Esophagus muscularis mucosa (tissue), 4 donors: ENCODE measurements around the gene TMEM222. TPM values are rescaled to one million over a fixed set of nuclear protein-coding genes. Genes with fewer than 3 reads are reported as not detected.

Source experiments
- DNase-seq: peaks from one replicate; pipeline ENCODE4 v3.0.0-alpha.2; 2017; ENCODE audit errors: extremely low spot score
- H3K27ac ChIP-seq, 4 donors: fragments of 200-600 bp; sonication (generic); replicated peaks in 1 of 4; 1 replicate in 3 of 4; 2 replicates in 1 of 4; pipeline ENCODE4 v1.5.1; 2016 to 2019; ENCODE audit warnings: mild to moderate bottlenecking in 1 of 4
- H3K27me3 ChIP-seq, 4 donors: fragments of 200-600 bp; sonication (generic); one replicate each; pipeline versions ENCODE4 v1.5.1 to v1.6.0; 2016 to 2019
- H3K36me3 ChIP-seq, 4 donors: fragments of 200-600 bp; sonication (generic); one replicate each; pipeline ENCODE4 v1.5.1; 2016 to 2019
- H3K4me1 ChIP-seq, 4 donors: fragments of 200-600 bp; sonication (generic); one replicate each; pipeline ENCODE4 v1.5.1; 2016 to 2019
- H3K4me3 ChIP-seq, 4 donors: fragments of 200-600 bp; sonication (generic); 1 replicate in 2 of 4; 2 replicates in 2 of 4; pipeline ENCODE4 v1.5.1; 2016 to 2019; ENCODE audit warnings: mild to moderate bottlenecking in 4 of 4, moderate library complexity in 1 of 4
- H3K9me3 ChIP-seq, 4 donors: fragments of 200-600 bp; sonication (generic); 1 replicate in 3 of 4; 2 replicates in 1 of 4; pipeline ENCODE4 v1.5.1; 2016 to 2019
- EP300 ChIP-seq: sonication (generic); formaldehyde crosslinking; IDR thresholded peaks from one replicate; pipeline ENCODE4 v1.6.1; 2017; ENCODE audit warnings: antibody characterized with exemption
- POLR2A ChIP-seq: fragments of 450-650 bp; IDR thresholded peaks from one replicate; pipeline ENCODE4 v1.6.1; 2017; ENCODE audit warnings: antibody characterized with exemption, moderate library complexity, mild to moderate bottlenecking, low read depth
- POLR2AphosphoS5 ChIP-seq, 2 donors: sonication (generic); formaldehyde crosslinking; IDR thresholded peaks; one replicate each; pipeline ENCODE4 v1.6.1; 2017; ENCODE audit warnings: antibody characterized with exemption in 2 of 2
- WGBS: methylation state at CpG from one replicate; pipeline ENCODE4 v1.1.5; 2018; 5-methylcytosine and 5-hydroxymethylcytosine counted together
- intact Hi-C: fragments of 100-400 bp; cut with DNase I; formaldehyde crosslinking; loops from one replicate; pipeline ENCODE4 v1.15.1; 2023
- total RNA-seq, 4 donors: library from RNA; depleted of rRNA; stranded (reverse); fragments of >200 nt; gene quantifications; one replicate each; pipeline versions ENCODE4 v1.1.0 to v1.2.1, GENCODE V29; 2016
- TF ChIP-seq, protein P1 (sequence below), 3 experiments: fragments of 200-600 bp in 2 of 3; fragments of 450-650 bp in 1 of 3; sonication (generic) in 2 of 3; IDR thresholded peaks; one replicate each; pipeline ENCODE4 v1.5.1; 2017 to 2019; ENCODE audit warnings: antibody characterized with exemption in 3 of 3, mild to moderate bottlenecking in 2 of 3, moderate library complexity in 1 of 3

The TMEM222 gene
- total RNA-seq, 4 donors from 2014 or later, result 23.3 to 35.3 (median 31.8) TPM

DNA sequence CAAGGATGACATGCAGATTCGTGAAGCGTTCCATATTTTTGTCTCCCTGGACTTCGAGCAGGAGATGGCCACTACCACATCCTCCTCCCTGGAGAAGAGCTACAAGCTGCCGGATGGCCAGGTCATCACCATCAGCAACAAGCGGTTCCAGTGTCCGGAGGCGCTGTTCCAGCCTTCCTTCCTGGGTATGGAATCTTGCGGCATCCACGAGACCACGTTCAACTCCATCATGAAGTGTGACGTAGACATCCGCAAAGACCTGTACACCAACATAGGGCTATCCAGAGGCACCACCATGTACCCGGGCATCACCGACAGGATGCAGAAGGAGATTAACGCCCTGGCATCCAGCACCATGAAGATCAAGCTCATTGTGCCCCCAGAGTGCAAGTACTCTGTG lies 3.3 kb downstream of the TMEM222 start:
- Histone ChIP-seq H3K4me1 (peaks cover 48 to 71% (median 64%) of the 10 kb centered on the region in 4 donors), H3K4me3 (no peak overlapping the region), H3K27ac (no peak overlapping the region), H3K9me3 (no peaks in the 10 kb centered on the region), H3K36me3 (peaks cover 10 to 51% (median 30%) of the 10 kb centered on the region in 4 donors), H3K27me3 (no peaks in the 10 kb centered on the region)
- DNase-seq, result no peak
- TF ChIP-seq, protein P1, sequence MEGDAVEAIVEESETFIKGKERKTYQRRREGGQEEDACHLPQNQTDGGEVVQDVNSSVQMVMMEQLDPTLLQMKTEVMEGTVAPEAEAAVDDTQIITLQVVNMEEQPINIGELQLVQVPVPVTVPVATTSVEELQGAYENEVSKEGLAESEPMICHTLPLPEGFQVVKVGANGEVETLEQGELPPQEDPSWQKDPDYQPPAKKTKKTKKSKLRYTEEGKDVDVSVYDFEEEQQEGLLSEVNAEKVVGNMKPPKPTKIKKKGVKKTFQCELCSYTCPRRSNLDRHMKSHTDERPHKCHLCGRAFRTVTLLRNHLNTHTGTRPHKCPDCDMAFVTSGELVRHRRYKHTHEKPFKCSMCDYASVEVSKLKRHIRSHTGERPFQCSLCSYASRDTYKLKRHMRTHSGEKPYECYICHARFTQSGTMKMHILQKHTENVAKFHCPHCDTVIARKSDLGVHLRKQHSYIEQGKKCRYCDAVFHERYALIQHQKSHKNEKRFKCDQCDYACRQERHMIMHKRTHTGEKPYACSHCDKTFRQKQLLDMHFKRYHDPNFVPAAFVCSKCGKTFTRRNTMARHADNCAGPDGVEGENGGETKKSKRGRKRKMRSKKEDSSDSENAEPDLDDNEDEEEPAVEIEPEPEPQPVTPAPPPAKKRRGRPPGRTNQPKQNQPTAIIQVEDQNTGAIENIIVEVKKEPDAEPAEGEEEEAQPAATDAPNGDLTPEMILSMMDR (IDR thresholded peaks at IDR 0.05), result no peak
- no peak for TF ChIP-seq POLR2AphosphoS5 (IDR thresholded peaks at IDR 0.05)
- no peak for TF ChIP-seq POLR2A
- no peak for TF ChIP-seq EP300
- 97% methylated on average over 11 of the region's 15 CpGs for WGBS
- intact Hi-C loops, result loop anchor here (10.0 kb wide), 1 partner anchor 290 kb away; no protein-coding TSS in a partner anchor

DNA sequence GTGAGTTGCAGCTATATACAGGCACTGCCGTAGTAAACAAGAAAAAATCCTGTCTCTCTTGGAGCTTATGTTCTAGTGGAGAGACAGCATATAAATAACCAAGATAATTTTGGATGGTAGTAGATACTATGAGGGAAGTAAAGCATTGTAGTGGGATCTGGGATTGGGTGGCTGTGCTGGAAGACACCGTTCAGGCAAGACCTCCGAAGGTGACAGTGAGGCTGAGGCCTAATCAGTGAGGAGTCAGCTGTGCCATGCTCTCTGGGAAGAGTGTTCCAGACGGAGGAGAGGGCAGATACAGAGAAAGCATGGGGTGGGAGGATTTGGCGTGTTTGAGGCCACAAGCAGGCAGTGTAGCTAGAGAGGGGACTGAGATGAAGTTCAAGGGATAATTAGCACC lies 6.0 kb downstream of the TMEM222 start:
- no peak for DNase-seq
- 84% methylated on average over 5 of the region's 5 CpGs for WGBS
- H3K4me1 ChIP-seq, result peaks cover 50 to 74% (median 57%) of the 10 kb centered on the region in 4 donors

DNA sequence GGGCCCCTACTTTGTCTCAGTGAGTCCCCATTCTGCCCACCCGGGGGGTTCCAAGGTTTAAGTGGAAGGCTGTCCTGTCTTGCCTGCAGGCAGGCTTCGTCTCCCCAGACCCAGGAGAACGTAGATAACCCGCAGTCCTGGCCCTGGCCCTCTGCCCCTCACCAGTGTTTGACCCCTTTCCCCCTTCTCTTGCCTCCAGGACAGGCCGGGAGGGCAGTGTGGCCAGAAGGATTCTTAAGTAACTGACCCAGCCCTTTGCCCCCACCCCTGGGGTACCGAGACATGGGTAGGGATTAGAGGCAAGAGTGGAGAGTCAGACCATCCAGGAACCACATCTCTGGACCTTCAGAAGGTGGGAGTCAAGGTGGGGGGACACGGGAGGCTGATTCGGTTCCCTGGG lies 8.8 kb downstream of the TMEM222 start:
- H3K4me3 ChIP-seq, result no peak overlapping the region
- no peaks in the 10 kb centered on the region for H3K27me3 ChIP-seq
- peaks cover 26 to 91% (median 70%) of the 10 kb centered on the region in 4 donors for H3K36me3 ChIP-seq
- 66% methylated on average over 6 of the region's 8 CpGs for WGBS
- no peak overlapping the region for H3K27ac ChIP-seq
- peaks cover 22 to 49% (median 35%) of the 10 kb centered on the region in 4 donors for H3K4me1 ChIP-seq
- intact Hi-C loops, result loop anchor here (10.0 kb wide), 1 partner anchor 54 kb away; the partner anchor contains the start of gene CD164L2
- no peaks in the 10 kb centered on the region for H3K9me3 ChIP-seq
- TF ChIP-seq, protein P1 (IDR thresholded peaks at IDR 0.05), result no peak
- TF ChIP-seq EP300 (no peak), POLR2AphosphoS5 (IDR thresholded peaks at IDR 0.05) (no peak), POLR2A (no peak)
- DNase-seq, result no peak

More for the DNA sequence above, 6.0 kb downstream of the TMEM222 start:
- Histone ChIP-seq H3K36me3 (peaks cover 16 to 77% (median 56%) of the 10 kb centered on the region in 4 donors), H3K4me3 (no peak overlapping the region), H3K27ac (no peak overlapping the region), H3K27me3 (no peaks in the 10 kb centered on the region), H3K9me3 (no peaks in the 10 kb centered on the region)
- TF ChIP-seq POLR2A (no peak), POLR2AphosphoS5 (IDR thresholded peaks at IDR 0.05) (no peak), EP300 (no peak)
- TF ChIP-seq, protein P1 (IDR thresholded peaks at IDR 0.05), result no peak
- intact Hi-C loops, result loop anchor here (10.0 kb wide), 1 partner anchor 287 kb away; no protein-coding TSS in a partner anchor

DNA sequence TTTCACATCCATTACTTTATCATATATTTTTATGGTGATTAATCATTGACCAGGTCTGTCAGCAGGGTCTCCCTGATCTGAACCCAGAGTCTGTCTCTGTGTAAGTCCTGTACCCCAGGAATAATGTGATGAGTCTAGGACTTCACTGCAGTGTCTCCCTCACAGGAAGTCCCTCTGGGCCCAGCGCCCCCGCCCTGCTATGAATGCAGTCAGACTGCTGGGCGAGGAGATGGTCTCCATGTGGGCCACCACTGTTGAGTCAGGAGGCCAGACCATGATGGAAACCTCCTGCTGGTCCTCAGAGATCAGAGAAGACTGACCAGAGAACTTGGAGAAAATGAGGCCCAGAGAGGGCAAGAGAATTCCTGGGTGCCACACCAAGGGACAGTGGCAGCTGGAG lies 9.5 kb downstream of the TMEM222 start:
- no peak for DNase-seq
- intact Hi-C loops, result loop anchor here (10.0 kb wide), 1 partner anchor 53 kb away; the partner anchor contains the start of gene CD164L2
- WGBS, result 67% methylated on average over 1 of the region's 3 CpGs
- no peaks in the 10 kb centered on the region for H3K9me3 ChIP-seq
- peaks cover 16 to 43% (median 30%) of the 10 kb centered on the region in 4 donors for H3K4me1 ChIP-seq
- peaks cover 23 to 94% (median 70%) of the 10 kb centered on the region in 4 donors for H3K36me3 ChIP-seq
- H3K27me3 ChIP-seq, result no peaks in the 10 kb centered on the region
- H3K27ac ChIP-seq, result no peak overlapping the region
- no peak for TF ChIP-seq EP300
- no peak for TF ChIP-seq POLR2A
- H3K4me3 ChIP-seq, result no peak overlapping the region

DNA sequence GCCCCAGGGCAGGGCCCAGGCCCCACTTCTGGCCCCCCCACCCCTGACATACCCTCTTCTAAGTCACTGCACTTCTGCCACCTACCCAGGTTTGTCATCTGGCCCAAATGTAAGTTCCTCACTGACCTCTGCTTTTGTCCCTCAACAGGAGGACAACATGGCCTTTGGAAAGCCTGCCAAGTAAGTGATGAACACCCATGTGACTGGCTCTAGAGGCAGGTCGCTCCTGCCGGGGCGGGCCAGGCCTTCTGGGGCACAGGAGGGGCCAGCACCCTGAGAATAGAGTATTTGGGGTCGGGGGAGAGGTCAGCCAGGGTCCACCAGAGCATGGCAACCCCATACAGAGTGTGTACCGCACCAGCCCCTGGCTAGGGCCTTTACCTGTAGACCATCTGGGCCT lies 10.0 kb downstream of the TMEM222 start:
- Histone ChIP-seq H3K36me3 (peaks cover 23 to 95% (median 73%) of the 10 kb centered on the region in 4 donors), H3K4me1 (peaks cover 11 to 38% (median 25%) of the 10 kb centered on the region in 4 donors), H3K4me3 (no peak overlapping the region), H3K27me3 (no peaks in the 10 kb centered on the region), H3K27ac (no peak overlapping the region), H3K9me3 (no peaks in the 10 kb centered on the region)
- TF ChIP-seq POLR2A, result no peak
- no peak for TF ChIP-seq EP300
- no peak for TF ChIP-seq POLR2AphosphoS5 (IDR thresholded peaks at IDR 0.05)
- TF ChIP-seq, protein P1 (IDR thresholded peaks at IDR 0.05), result no peak
- intact Hi-C loops, result loop anchor here (10.0 kb wide), 1 partner anchor 53 kb away; the partner anchor contains the start of gene CD164L2
- no peak for DNase-seq
- 67% methylated on average over 3 of the region's 5 CpGs for WGBS
